H7 (cell line): ENCODE measurements around the gene THRB. TPM values are rescaled to one million over a fixed set of nuclear protein-coding genes. Genes with fewer than 3 reads are reported as not detected.
"Not testable (repeated sequence)": the region's sequence is repeated elsewhere in the genome, so short reads cannot be mapped to it uniquely, and the experiment has no call there.

Experiments used
- DNase-seq: peaks from one replicate; pipeline ENCODE4 v3.0.0; 2012
- H3K27me3 ChIP-seq: 2 replicates; pipeline ENCODE4 v1.6.0; 2011; ENCODE audit warnings: mild to moderate bottlenecking, low read length; ENCODE audit not compliant: control insufficient read depth, insufficient read depth
- H3K36me3 ChIP-seq: replicated peaks from 2 replicates; pipeline ENCODE4 v1.5.1; 2011; ENCODE audit warnings: low read length; ENCODE audit not compliant: control insufficient read depth, insufficient read depth
- H3K4me3 ChIP-seq: 2 replicates; pipeline ENCODE4 v1.5.1; 2011; ENCODE audit warnings: low read depth, mild to moderate bottlenecking, control low read depth, low read length, moderate library complexity; ENCODE audit not compliant: insufficient read depth
- total RNA-seq: library from RNA; depleted of rRNA; stranded (reverse); fragments of >200 nt; shearing (Covaris generic); gene quantifications from 2 replicates; pipeline ENCODE4 v1.2.3, GENCODE V29; 2014

THRB gene
- total RNA-seq, 1 experiment from 2014 or later, result 1.0 TPM

GRCh38 chr3:24133942-24134341 lies 360.7 kb downstream of the THRB start:
- H3K4me3 ChIP-seq, result no peak overlapping the region
- no peaks in the 10 kb centered on the region for H3K36me3 ChIP-seq
- DNase-seq, result no peak
- H3K27me3 ChIP-seq, result no peaks in the 10 kb centered on the region

DNA sequence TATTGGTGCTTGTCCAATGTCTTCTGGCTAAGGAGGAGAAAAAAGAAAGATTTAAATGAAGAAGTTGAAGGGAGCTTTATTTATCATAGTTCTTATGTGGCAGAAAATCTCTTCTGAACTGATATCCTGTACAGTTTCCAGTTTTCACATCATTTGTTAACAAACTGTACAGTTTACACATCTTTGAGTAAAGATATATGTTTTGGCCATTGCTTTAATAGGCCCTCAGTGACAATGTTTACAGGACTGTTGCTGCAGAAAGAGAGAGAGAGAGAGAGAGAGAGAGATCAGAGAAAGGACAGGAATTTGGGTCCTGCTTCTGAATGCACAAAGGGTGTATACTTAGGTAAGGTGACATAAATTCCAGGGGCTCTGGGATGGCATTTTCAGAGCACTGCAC lies 361.2 kb downstream of the THRB start:
- Histone ChIP-seq H3K4me3 (no peak overlapping the region), H3K36me3 (no peaks in the 10 kb centered on the region), H3K27me3 (no peaks in the 10 kb centered on the region)
- no peak for DNase-seq

DNA sequence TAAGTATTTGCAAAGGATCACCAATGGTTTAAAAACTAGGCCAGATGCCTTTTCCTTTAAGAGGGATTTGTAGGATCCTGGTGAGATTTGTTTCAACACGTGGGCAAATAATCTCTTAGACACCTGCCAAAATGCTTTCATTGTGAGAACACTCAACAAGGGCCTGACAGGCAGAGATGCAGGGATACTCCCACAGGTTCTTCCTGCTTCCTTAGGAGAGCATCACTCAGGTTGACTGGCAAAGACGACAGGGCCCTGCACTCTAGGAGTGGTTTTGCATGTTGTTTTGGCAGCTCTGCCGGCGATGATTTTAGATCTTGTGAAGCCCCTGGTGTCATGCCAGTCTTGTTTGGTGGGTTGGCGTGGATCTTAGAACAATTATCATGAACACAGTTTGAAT lies 365.1 kb downstream of the THRB start:
- H3K4me3 ChIP-seq, result no peak overlapping the region
- no peaks in the 10 kb centered on the region for H3K36me3 ChIP-seq
- no peak for DNase-seq

DNA sequence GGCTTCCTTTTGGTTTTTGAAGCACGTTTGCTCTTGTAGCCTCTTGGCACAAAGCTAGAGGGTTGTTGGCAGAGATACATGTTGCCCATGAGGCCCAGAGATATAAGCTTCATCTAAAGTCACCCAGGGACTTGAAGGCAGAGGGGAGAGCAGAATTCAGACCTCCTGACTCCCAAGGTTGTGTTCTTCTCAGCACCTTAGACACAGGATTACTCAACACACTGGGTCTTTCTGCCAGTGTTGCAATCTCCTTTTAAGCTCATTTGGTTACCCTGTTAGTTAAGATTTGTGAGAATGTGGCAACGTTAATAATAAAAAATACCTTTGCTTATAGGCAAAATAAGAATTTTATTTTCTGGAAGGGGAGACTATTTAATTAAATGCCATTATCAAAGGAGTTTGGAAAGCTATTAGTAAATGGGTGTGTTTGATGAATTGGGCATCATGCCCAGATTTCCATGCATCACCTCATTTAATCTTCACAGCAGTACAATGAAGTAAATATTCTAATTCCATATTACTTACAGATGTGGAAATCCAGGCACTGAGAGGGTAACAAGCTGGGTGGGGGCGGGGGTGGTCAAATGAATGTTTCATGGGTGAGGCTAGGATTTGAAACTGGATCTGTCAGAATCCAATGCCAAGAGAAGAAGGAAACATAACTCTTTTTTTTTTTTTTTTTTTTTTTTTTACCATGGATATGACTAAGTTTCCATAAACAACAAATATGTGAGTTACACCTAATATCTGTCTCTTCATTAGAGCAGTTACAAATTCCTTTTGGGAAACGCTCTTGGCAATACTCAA lies 366.2 kb downstream of the THRB start:
- Histone ChIP-seq H3K27me3 (no peaks in the 10 kb centered on the region), H3K36me3 (no peaks in the 10 kb centered on the region), H3K4me3 (no peak overlapping the region)
- no peak for DNase-seq

More for the DNA sequence above, 365.1 kb downstream of the THRB start:
- no peaks in the 10 kb centered on the region for H3K27me3 ChIP-seq

DNA sequence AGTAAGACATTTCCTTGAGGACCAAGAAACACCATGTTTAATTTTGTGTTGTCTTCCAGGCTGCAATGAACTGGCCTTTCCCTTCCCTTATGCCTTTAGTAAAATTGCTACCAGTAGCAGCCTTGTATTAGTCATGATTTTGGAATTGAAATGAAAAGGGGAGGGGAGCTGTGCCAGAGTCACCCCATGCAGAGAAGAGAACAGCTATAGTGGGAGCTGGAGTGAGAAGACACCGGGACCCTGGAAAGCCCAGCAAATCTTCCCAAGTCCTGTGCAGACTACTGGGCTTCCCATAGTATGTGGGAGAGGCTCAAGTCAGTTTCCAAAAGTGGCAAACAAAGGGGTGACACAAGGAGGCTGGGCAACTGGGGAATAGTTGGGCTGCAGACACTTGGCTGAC lies 371.1 kb downstream of the THRB start:
- no peak overlapping the region for H3K4me3 ChIP-seq
- H3K27me3 ChIP-seq, result no peaks in the 10 kb centered on the region
- H3K36me3 ChIP-seq, result no peaks in the 10 kb centered on the region
- no peak for DNase-seq

DNA sequence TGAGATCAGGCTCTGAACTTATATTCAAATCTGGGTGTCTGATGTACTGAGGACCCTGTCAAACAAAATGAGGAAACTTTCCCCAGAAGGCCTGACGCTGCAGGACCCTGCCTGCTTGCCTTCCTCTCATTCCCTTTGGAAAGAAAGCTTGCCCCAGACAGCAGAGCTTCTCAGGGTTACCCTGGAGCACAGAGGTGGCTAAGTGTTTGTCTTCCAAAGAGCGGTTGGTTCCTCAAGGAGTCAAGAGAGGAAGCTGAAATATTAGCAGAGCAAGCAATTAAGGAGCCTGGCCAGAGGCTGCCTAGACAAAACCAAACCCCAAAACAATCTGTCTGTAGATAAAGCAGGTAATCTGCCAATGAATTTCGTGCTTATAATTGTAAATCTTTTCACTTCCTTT lies 374.2 kb downstream of the THRB start:
- Histone ChIP-seq H3K27me3 (no peaks in the 10 kb centered on the region), H3K4me3 (no peak overlapping the region), H3K36me3 (no peaks in the 10 kb centered on the region)
- DNase-seq, result no peak

GRCh38 chr3:24119321-24119751 lies 375.3 kb downstream of the THRB start:
- Histone ChIP-seq H3K4me3 (no peak overlapping the region), H3K36me3 (no peaks in the 10 kb centered on the region), H3K27me3 (no peaks in the 10 kb centered on the region)
- no peak for DNase-seq

- H3K4me3 ChIP-seq, result no peak overlapping the region
- no peaks in the 10 kb centered on the region for H3K27me3 ChIP-seq
- H3K36me3 ChIP-seq, result no peaks in the 10 kb centered on the region
Measured at GRCh38 chr3:24117508-24117907, 377.1 kb downstream of the THRB start.

DNA sequence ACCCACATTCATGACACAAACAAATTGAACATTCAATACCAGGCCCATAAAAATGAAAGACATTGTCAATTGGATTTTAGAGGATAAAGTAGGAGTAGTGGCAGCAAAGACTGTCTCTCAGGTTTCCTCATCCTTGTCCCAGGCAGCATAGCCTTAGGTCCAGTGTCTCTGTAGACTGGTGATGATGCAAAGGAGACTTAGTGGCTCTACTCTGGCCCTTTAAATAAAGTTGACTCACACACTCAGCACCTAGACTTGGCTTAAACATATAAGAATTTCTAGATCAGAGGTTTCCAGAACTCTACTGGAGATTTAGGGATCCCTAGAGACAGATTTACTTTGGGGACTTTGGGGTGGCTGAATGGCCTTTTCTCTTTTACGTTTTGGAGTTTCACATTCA lies 382.9 kb downstream of the THRB start:
- H3K36me3 ChIP-seq, result no peaks in the 10 kb centered on the region
- DNase-seq, result no peak
- no peaks in the 10 kb centered on the region for H3K27me3 ChIP-seq
- H3K4me3 ChIP-seq, result no peak overlapping the region

More at GRCh38 chr3:24117508-24117907, 377.1 kb downstream of the THRB start:
- no peak for DNase-seq

DNA sequence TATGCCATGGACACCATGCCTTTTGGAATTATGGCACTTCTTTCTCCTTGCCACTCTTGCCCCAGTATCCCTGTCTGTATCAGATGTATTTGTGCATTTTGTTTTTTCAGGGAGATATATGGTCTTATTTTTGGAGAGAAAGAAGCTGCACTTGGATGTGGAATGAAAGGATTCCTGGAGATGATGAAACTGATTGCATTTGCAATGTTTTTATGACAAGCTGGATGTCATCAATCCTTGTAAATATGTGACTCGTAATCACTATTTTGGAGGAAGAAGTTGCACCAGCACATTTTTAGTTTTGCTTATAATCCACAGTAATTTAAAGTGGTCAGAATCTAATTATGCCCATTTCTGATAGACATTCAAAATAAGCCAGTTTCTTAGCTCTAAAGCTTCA lies 384.6 kb downstream of the THRB start:
- no peaks in the 10 kb centered on the region for H3K27me3 ChIP-seq
- H3K4me3 ChIP-seq, result no peak overlapping the region
- no peaks in the 10 kb centered on the region for H3K36me3 ChIP-seq
- no peak for DNase-seq

- Histone ChIP-seq H3K4me3 (no peak overlapping the region), H3K27me3 (no peaks in the 10 kb centered on the region; the same call in 1 of the 2 replicates), H3K36me3 (no peaks in the 10 kb centered on the region)
- DNase-seq, result no peak
Measured at GRCh38 chr3:24101676-24102168, 392.9 kb downstream of the THRB start.

GRCh38 chr3:24100696-24101402 lies 393.8 kb downstream of the THRB start:
- Histone ChIP-seq H3K36me3 (no peaks in the 10 kb centered on the region), H3K27me3 (no peaks in the 10 kb centered on the region; the same call in 1 of the 2 replicates), H3K4me3 (no peak overlapping the region)
- DNase-seq, result no peak

DNA sequence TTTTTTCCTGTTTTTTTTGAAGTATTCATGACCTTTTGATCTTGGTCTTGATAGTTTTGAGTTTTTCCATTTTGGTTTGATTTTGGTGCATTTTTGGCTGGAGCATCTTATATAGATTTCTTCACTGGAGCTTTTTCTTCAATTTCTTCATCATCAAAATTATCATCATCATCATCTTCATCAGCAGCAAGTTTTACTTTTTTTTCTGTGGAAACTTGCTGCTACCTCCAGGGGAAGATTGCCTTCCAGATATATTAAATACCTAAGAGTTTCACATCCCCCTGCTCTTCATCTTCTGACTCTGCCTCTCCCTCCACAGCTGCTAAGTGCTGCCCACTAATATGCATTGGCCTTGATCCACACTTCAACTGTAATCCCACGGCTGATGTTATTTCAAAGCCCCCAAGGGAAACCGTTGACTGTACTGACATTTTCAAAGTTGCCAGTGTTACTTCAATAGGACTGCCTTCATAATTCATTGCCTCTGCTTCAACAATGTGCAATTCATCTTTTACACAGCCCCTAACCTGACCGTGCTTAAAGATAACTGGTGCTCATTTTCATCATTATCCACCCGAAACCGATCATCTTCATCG lies 397.9 kb downstream of the THRB start:
- DNase-seq, result no peak
- Histone ChIP-seq H3K4me3 (no peak overlapping the region), H3K36me3 (no peaks in the 10 kb centered on the region), H3K27me3 (no peaks in the 10 kb centered on the region)

DNA sequence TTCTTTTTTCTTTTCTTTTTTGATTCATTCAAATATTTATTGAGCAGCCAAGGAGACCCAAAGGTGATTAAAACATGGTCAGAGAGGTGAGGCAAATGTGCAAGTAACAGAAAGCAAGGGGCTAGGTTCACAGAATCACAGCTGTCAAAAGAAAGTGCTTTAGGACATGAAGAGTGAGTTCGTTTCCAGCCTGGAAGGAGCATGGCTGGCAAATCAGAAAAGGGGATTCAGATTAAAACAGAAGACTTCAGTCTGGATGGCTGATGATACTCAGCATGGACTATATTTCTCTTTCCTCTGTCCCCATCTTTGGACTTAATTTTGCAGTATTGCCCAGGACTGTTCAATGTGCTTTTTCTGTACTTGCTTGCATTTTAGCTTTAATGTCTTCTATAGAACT lies 398.4 kb downstream of the THRB start:
- Histone ChIP-seq H3K27me3 (no peaks in the 10 kb centered on the region), H3K36me3 (no peaks in the 10 kb centered on the region), H3K4me3 (no peak overlapping the region)
- no peak for DNase-seq

DNA sequence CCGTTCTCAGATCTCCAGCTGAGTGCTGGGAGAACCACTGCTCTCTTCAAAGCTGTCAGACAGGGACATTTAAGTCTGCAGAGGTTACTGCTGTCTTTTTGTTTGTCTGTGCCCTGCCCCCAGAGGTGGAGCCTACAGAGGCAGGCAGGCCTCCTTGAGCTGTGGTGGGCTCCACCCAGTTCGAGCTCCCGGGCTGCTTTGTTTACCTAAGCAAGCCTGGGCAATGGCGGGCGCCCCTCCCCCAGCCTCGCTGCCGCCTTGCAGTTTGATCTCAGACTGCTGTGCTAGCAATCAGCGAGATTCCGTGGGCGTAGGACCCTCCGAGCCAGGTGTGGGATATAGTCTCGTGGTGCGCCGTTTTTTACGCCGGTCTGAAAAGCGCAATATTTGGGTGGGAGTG lies 399.8 kb downstream of the THRB start:
- not testable (repeated sequence) for DNase-seq

More for the DNA sequence above, 399.8 kb downstream of the THRB start:
- H3K27me3 ChIP-seq, H3K36me3 ChIP-seq, H3K4me3 ChIP-seq: not testable (repeated sequence)
